Body of pancreas (tissue), 4 donors: ENCODE results near the gene GATAD2B. TPM values are rescaled to one million over a fixed set of nuclear protein-coding genes. Genes with fewer than 3 reads are reported as not detected.

Experiments used
- ATAC-seq: fragments of 150-250 bp; one replicate; pipeline ENCODE4 v1.9.1; 2016
- DNase-seq, 4 donors: peaks; one replicate each; pipeline ENCODE4 v3.0.0-alpha.2; 2019
- H3K27ac ChIP-seq, 4 donors: fragments of 200-600 bp; sonication (generic); 1 replicate in 3 of 4; 2 replicates in 1 of 4; pipeline versions ENCODE4 v1.5.1 to v1.6.1; 2016 to 2019; ENCODE audit warnings: mild to moderate bottlenecking in 1 of 4, mixed read lengths in 1 of 4, moderate library complexity in 1 of 4
- H3K27me3 ChIP-seq, 2 donors: fragments of 200-600 bp; sonication (generic); one replicate each; pipeline ENCODE4 v1.6.0; 2016; ENCODE audit warnings: mild to moderate bottlenecking in 1 of 2
- H3K36me3 ChIP-seq, 2 donors: fragments of 200-600 bp; sonication (generic); replicated peaks in 1 of 2; 2 replicates each; pipeline ENCODE4 v1.5.1; 2016; ENCODE audit warnings: low read depth in 2 of 2; ENCODE audit not compliant: insufficient read depth in 1 of 2
- H3K4me1 ChIP-seq: fragments of 200-600 bp; sonication (generic); one replicate; pipeline ENCODE4 v1.6.0; 2016
- H3K4me3 ChIP-seq, 2 donors: fragments of 200-600 bp; sonication (generic); 1 replicate in 1 of 2; 2 replicates in 1 of 2; pipeline ENCODE4 v1.5.1; 2016 to 2019
- H3K9me3 ChIP-seq, 3 donors: fragments of 200-600 bp; sonication (generic); 1 replicate in 2 of 3; 2 replicates in 1 of 3; pipeline ENCODE4 v1.5.1; 2016
- CTCF ChIP-seq, 7 experiments: fragments of 450-650 bp in 4 of 7; fragments of 200-600 bp in 3 of 7; sonication (generic) in 3 of 7; IDR thresholded peaks; one replicate each; pipeline ENCODE4 v1.5.1; 2016 to 2019; ENCODE audit warnings: antibody characterized with exemption in 7 of 7
- POLR2A ChIP-seq, 3 donors: fragments of 450-650 bp; IDR thresholded peaks; one replicate each; pipeline ENCODE4 v1.6.1; 2016; ENCODE audit warnings: antibody characterized with exemption in 3 of 3, mild to moderate bottlenecking in 2 of 3
- WGBS, 2 donors: methylation state at CpG; one replicate each; pipeline ENCODE4 v1.1.5; 2017; 5-methylcytosine and 5-hydroxymethylcytosine counted together
- intact Hi-C: fragments of 100-400 bp; cut with DNase I; formaldehyde crosslinking; loops from one replicate; pipeline ENCODE4 v1.15.1; 2023
- total RNA-seq, 2 donors: library from RNA; depleted of rRNA; stranded (reverse); fragments of >200 nt; gene quantifications; one replicate each; pipeline ENCODE4 v1.1.0, GENCODE V29; 2016

GATAD2B gene
- total RNA-seq, result 10 to 100 TPM in 1 of 2 donors, 1 to 10 TPM in 1; 7.8 to 12.5 TPM

- H3K4me3 ChIP-seq, result peak within 1 kb of the TSS; percentile 80 to 99
- intact Hi-C loops, result no loop called here
- H3K27ac ChIP-seq, result peak within 1 kb of the TSS; percentile 79 to 90 (median 84)
- no peaks in the 10 kb centered on the region for H3K27me3 ChIP-seq
- peak; percentile 99 to 100 (median 100) for DNase-seq
- no peaks in the 10 kb centered on the region for H3K9me3 ChIP-seq
- H3K4me1 ChIP-seq, result peaks cover 38% of the 10 kb centered on the region
- WGBS, 2 donors, result 0 to 1% methylated on average over 30 to 53 of the region's 53 CpGs
- peak in 1 of 7 experiments; percentile 10 for TF ChIP-seq CTCF (IDR thresholded peaks at IDR 0.05)
- TF ChIP-seq POLR2A (IDR thresholded peaks at IDR 0.05), result peak in 2 of 3 donors; percentile 41 to 49
- H3K36me3 ChIP-seq, result no peaks in the 10 kb centered on the region
- ATAC-seq, result peak; percentile 97
Observed at GRCh38 chr1:153922972-153923925, at the start of gene GATAD2B. Gene GATAD2B (minus strand): TSS chr1:153922972. CDS start chr1:153828347, 94,625 bp downstream.

GRCh38 chr1:153970346-153970745, 47.6 kb upstream of the GATAD2B start:
- Histone ChIP-seq H3K27me3 (no peaks in the 10 kb centered on the region), H3K4me1 (peaks cover 28% of the 10 kb centered on the region), H3K9me3 (no peaks in the 10 kb centered on the region), H3K27ac (no peak overlapping the region), H3K36me3 (peaks cover 7 to 10% of the 10 kb centered on the region in 2 donors), H3K4me3 (no peak overlapping the region)
- intact Hi-C loops, result no loop called here
- TF ChIP-seq CTCF (IDR thresholded peaks at IDR 0.05) (no peak), POLR2A (IDR thresholded peaks at IDR 0.05) (no peak)
- DNase-seq, result no peak
- 36 to 48% methylated on average over 2 of the region's 2 CpGs for WGBS, 2 donors
- no peak for ATAC-seq

GRCh38 chr1:153968972-153969371, 46.2 kb upstream of the GATAD2B start:
- ATAC-seq, result no peak
- WGBS, 2 donors, result 93% methylated on average over 2 of the region's 2 CpGs; no CpG with 5 or more reads in 1 of the 2 donors
- H3K36me3 ChIP-seq, result peaks cover 0 to 3% of the 10 kb centered on the region in 2 donors
- intact Hi-C loops, result no loop called here
- no peaks in the 10 kb centered on the region for H3K9me3 ChIP-seq
- DNase-seq, result no peak
- peaks cover 36% of the 10 kb centered on the region for H3K4me1 ChIP-seq
- no peaks in the 10 kb centered on the region for H3K27me3 ChIP-seq
- H3K4me3 ChIP-seq, result no peak overlapping the region
- TF ChIP-seq POLR2A (IDR thresholded peaks at IDR 0.05) (no peak), CTCF (IDR thresholded peaks at IDR 0.05) (no peak)
- peak overlapping the region in 3 of 4 donors; percentile 89 to 92 (median 91) for H3K27ac ChIP-seq

GRCh38 chr1:153968408-153968807, 45.6 kb upstream of the GATAD2B start:
- no peak for DNase-seq
- peaks cover 39% of the 10 kb centered on the region for H3K4me1 ChIP-seq
- TF ChIP-seq CTCF (IDR thresholded peaks at IDR 0.05) (no peak), POLR2A (IDR thresholded peaks at IDR 0.05) (no peak)

More at GRCh38 chr1:153968408-153968807, 45.6 kb upstream of the GATAD2B start:
- ATAC-seq, result no peak
- 1 to 11% methylated on average over 13 of the region's 13 CpGs for WGBS, 2 donors
- Histone ChIP-seq H3K9me3 (no peaks in the 10 kb centered on the region), H3K4me3 (no peak overlapping the region), H3K27me3 (no peaks in the 10 kb centered on the region), H3K36me3 (no peaks in the 10 kb centered on the region), H3K27ac (peak overlapping the region; percentile 67 to 92 (median 90))
- intact Hi-C loops, result no loop called here
